HG02981 (cell line): ENCODE measurements around the gene NR4A2.

ENCODE experiments used
- ATAC-seq: cut with Tn5 transposase; IDR thresholded peaks from one replicate; pipeline ENCODE4 v1.9.1; 2021; ENCODE audit warnings: mild to moderate bottlenecking, moderate library complexity; ENCODE audit not compliant: unreplicated experiment

Gene NR4A2

DNA sequence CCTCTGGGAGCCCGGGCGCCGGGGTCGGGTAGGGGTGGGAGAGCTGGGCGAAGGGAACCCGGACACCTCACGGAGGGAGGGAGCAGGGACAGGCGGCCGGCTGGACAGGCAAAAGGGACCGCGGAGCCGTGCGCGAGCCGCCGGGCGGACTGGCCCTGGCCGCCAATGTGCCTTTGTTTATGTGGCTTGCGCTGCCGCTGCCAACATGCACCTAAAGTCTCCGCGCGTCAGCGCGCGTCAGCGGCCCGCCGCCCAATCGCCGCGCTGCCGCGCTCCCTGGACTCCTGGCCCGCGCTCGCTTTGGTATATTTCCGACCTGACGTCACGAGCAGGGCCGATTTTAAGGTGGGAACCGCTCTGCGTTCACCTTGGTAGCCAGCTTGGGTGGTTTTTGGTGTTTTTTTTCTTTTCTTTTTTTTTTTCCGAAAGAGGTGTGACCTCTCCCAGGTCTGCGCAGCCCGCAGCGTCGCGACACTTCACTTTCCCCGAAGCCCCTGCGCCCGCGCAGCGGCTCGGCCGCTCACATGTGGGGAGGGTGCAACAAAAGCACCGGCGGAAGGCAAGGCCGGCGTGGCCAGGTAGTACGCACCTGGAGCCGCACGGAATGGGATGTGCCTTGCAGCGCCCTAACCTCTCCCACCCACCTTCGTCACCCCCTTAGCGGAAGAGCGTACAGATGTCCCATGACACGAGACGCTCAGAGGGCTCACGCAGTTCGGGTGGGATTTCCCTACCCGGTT is at the start of gene NR4A2:
Gene NR4A2 (minus strand): TSS at position 188 of the 740 bp plus-strand sequence. CDS start 2,535 bp downstream, outside the sequence.
- peak; percentile 67 for ATAC-seq

DNA sequence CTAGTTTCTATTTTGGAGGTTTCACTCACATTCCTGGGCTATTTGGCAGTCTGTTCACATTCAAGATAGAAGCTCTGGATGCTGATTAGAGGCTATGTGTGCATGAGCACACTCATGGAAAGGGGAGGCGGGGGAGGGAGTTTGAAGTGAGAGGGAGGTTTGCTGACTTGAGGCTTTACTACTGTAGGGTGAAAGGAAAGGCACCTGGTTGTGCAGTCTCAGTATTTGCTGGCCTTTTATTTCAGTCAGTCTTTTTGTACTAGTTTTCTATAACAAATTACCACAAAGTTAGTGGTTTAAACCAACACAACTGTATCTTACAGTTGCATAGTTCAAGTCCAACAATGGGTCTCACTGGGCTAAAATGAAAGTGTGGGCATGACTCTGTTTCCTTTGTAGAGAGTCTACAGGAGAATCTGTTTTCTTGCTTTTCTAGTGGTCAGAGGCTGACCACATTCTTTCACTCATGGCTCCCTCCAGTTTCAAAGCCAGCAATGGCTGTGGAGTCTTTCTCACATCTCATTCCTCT is 47.7 kb upstream of the NR4A2 start:
- ATAC-seq: peak; percentile 93

DNA sequence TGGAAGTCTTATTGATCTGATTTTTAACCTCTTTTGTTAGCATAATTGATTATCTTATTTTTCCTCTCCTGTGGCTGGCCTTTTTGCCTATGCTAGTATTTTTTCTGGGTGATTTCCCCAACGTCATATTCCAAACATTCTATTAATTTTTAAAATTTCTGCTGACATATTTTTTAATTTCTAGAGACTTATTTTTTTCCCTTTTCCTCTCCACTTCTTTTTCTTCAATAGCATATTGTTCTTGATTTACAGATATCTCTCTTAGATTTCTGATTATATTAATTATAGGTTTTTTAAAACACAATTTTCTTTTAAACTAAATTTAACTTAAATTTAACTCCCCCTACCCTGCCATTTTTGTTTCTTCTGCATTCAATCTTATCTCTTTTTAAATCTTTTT is 47.2 kb upstream of the NR4A2 start:
- no peak for ATAC-seq

DNA sequence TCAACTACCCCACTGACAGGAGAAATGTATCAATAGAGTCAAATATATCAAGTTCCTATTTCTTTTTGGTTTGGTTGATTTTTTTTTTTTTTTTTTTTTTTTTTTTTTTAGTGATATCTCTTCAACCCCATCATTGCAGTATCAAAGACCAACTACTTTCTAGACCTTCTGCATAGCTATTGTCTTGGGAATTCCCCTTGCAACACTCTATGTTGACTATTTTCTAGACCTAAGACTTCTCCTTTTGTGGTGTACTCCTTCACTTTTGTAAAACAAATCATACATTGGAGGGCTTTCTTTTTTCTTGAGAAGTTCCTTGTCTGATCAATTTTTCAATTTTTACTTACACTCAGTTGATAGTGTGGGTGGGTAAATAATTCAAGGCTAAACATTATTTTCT is 46.5 kb upstream of the NR4A2 start:
- ATAC-seq: no peak

DNA sequence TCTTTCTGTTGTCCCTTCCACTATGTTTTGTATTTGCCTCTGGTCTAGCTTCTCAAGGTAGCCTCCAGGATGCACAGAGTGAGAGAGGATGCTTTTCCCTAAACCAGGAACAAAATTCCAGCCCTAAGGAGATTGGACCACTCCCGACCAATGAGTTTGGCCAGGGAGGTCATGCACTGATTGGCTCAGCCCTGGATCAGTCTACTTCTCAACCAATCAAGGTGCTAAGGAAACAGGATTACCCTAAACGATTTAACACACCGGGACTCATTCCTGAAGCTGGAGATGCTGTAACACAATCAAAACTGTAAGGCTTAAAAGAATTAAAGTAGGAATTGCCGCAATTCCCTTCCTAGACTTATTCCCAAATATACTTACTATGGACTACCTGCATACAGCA is 34.2 kb upstream of the NR4A2 start:
- no peak for ATAC-seq

DNA sequence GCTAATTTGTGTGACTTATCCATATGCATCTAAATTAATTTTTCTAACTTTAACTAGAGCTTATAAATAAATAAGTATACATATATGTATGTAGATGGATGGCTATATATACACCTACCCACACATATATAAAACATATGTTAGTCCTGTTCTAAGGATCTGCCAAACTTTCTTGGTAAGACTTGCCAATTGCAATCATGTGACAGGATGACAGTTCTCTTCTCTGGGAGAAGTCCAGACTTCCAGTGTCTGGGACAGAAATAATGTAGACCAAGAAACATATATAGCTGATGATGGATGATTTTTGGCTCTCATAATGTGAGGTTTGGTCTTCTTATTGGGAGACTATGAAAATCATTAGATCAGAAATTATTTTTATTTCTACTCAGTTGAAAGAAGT is 30.6 kb upstream of the NR4A2 start:
- ATAC-seq: no peak

DNA sequence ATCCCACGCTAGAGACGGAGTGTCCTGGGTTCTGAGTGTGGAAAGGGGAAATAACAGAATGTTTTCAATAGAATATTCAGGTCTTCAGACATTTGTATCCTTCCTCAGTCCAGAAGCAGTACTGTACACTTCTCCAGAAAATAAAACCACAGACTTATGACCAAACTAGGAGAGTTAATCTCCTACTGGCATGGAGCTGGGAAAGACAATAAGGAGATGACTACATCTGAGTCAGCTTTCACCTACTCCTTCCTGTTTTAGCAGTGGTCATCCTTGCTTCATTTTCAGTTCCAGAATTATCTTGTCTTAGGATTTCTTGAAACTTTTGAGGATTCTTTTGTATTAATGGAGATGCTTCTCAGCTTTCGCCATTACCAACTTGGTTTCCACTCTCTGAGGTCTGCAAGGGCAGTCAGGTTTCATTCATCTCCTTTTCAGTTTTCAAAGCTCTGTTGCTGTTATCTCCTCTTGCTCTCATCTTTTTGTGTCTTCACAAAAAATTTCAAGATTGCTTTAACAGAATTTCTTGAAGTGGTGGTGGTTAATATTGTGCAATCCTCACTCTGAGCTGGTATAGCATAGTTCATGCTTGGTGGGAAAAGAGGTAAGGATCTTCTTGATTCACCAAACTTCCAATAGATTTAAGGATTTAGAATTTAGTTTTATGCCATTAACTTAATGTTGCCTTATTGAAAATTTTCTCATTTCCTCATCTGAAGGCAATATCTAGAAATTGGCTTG is 23.7 kb upstream of the NR4A2 start:
- ATAC-seq: no peak

DNA sequence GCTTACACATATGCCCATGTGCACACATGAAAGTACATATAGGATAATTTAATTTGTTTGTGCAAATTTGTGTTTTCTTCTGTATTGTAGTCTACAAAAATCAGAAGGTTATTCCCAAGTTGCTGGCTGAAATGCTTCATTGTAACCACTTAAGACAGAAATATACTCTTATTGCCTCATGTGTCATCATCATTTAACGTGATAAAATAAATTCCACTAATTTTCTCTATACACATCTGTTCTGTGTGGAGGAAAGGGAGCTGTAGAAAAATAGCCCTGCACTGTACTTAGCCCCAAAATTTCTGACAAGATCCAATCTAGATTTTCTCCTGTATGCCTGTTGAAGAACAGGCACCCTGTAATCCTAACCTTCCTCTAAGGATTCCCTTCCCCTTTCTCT is 20.4 kb upstream of the NR4A2 start:
- no peak for ATAC-seq

DNA sequence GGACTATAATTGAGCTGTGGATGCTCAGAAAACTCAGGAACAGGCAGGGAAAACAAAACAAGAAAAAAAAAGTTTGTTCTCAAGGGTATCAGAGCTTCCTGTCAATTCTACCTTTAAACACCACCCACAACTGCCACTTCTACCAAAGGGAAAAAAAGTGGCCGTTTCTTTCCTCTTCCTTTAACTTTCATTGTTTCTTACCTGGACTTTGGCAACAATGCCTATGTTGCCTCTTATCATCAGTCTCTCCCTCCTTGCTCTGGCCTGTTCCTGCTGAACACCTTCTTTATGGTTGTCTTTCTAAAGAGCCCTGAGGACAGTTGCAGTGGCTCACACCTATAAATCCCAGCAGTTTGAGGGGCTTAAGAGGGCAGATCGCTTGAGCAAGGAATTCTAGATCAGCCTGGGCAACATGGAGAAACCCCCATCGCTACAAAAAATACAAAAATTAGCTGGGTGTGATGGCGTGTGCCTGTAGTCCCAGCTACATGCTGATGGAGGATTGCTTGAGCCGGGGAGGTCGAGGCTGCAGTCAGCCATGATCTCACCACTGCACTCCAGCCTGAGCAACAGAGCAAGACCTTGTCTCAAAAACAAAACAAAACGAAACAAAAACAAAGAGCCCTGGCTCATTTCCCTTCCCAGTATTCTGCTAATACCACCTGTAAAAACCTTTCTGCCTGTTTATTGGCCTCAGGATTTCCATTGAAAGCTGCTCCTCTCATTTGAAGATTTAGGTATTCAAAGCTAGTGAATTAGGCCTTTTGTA is 18.0 kb upstream of the NR4A2 start:
- no peak for ATAC-seq

DNA sequence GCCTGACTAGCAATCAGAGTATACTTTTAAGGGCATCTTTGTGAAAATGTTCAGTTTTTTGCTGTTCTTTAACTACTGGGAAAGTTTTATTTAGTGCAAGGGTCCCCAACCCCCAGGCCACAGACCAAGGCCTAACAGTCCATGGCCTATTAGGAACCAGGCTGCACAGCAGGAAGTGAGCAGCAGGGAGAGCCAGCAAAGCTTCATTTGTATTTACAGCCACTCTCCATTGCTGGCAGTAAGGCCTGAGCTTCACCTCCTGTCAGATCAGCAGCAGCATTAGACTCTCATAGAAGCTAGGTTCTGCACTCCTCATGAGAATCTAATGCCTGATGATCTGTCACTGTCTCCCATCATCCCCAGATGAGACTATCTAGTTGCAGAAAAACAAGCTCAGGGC is 17.1 kb upstream of the NR4A2 start:
- ATAC-seq: no peak

DNA sequence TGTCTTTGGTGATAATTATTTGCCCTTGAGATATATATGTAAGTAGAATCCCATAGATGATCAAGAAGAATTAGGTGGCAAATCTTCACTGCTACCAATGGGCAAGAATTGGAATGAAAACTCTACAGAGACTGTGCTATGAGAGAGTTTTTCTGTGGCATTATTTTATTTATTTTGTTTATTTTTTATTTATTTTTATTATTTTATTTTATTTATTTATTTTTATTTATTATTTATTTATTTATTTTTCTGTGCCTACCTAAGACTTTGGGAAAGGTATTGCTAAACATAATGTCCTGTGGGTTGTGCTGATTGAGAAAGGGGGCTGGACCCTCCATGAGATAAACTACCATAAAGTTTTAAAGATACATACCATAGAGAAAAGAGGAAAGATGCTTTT is 16.6 kb upstream of the NR4A2 start:
- no peak for ATAC-seq

DNA sequence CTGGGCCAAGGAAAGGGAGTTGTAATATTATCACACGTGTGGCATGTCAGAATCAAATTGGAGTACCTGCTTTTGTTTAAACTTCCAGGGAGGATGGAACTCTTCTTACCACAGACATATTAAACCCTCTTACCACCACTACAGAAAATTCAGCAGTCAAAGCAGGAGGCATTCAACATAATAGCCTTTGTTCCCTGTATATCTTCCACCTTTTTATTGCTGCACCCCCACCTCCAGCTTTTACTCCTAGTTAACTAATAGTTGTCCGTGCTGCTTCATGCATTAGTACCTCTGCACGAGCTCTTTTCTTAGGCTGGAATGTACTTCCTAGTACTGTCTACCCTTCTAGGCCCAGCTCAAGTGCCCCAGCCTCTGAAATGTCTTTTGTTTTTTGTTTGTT is 14.9 kb upstream of the NR4A2 start:
- no peak for ATAC-seq

DNA sequence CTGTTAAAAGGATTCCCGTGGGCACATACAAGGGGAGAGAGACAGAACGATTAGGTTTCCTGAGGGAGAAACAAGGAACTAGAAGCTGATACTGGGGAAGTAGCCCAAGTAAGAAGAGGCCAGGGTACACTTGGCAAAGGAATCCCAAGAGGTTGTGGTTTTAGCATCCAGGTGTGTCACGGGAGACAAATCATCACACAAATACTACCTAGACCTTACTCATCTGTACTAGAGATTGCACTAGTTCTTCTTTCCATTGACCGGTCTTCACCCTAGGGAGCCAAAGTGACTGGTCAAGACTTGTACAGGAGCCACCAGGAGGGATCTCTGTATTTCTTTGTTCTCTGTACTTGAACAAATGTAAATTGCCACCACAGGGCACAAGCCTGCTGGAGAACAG is 14.2 kb upstream of the NR4A2 start:
- no peak for ATAC-seq

DNA sequence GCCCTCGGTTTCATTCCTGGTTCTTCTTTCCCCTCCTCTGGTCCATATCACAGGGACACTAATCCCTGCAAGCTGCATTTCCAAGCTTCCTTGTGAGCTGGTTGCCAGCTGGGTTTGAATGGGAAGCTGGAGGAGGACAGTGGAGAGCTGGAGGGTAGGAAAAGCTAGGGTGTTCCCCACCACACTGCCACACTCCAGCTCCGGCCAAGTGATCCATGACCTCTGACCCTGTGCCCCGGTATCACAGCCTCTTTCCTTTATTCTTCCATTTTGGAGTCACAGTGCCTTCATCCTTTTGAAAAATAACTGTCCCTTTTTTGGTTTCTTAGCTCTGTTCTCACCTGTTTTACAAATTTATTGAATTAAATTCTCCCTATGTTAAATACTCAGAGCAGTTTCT is 13.1 kb upstream of the NR4A2 start:
- ATAC-seq: no peak

DNA sequence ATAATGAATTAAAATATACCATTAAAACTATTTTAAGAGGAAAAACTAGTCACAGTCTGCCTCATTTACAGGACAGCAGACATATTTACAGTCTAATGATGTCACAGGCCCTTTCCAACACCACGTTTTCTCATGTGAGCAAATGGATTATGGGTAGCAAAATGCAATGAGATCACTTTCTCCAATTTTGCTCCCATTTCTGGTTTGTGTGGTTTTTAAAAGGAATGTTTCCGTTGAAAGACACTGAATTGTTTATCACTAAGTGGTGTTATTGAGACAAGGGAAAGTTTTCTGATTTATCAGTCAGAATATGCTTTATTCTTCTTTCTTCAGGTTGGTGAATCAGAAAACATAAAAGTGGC is 11.4 kb upstream of the NR4A2 start:
- ATAC-seq: no peak

DNA sequence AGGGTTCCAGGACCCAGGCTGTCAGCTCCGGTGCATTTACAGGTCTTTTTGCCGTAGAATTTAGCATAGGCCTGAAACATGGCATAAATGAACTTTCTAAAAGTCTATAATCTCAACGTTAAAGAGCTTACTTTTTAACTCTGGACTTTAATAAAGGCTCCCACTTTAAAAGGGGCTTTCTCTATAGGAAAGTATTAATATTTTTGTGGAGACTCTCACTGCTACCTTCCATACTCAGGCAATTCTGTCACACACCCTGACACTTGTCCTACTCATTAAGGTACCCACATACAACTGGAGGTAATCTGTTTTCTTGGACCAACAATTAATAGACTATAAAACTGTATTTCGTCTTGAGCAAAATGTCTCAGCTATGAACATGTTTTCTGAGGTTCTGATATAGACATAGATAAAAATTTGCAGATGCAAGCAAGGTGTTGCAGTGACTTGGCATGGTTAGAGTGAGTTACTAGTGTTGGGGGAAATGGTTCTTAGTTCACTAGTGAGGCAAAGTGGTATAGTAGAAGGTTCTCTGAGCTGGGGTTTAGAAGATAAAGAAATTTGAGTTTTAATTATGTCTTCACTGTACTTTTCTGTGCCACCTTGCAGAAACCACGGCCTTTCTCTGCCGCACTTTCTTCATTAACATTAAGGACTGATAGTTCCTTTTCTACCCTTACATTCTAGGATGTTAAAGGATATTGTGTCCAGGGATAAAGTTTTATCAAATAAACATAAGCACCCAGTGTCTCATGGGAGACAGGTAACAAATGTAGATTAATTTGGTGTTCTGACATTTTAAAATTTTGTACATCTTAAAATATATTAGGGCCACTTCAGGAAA is 10.8 kb upstream of the NR4A2 start:
- no peak for ATAC-seq

DNA sequence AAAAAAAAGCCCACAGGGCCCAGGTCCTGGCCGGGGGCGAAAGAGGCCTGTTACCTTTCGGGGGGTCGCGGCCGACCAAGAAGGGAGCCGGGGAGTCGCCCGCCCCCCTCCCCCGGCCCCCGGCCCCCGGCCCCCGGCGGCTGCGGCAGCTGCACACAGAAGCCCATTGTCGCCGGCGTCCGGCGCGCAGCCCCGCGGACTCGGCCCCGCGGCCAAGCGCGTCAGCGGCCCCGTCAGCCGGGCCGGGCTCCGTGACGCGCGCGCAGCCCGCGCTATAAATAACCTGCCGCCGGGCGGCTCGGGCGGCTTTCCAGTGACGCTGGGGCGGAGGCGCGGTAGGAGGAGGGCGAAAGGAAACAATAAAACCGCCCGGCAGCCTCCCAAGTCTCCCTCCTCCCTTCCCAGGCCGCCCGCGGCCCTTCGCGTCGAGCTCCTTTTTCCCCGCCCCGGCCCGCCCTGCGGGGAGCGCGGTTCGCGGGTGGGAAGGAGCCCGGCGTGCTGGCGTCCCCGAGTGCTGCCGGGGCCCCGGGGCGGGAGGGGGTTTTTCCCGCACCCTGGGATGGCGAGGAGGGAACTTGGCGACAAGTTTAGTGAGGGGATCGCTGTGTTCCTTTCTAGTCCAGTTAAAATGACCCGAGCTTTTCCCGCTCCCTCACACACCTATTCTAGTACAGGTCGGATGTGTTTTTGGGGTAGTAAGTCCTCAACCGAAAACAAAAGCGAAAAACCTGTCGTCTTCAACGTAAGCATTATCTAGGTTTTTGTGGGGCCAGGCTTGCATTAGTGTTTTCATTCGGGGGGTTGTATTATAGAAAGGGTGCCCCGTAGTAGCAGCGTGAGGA is 10.0 kb upstream of the NR4A2 start:
- ATAC-seq: peak; percentile 49

DNA sequence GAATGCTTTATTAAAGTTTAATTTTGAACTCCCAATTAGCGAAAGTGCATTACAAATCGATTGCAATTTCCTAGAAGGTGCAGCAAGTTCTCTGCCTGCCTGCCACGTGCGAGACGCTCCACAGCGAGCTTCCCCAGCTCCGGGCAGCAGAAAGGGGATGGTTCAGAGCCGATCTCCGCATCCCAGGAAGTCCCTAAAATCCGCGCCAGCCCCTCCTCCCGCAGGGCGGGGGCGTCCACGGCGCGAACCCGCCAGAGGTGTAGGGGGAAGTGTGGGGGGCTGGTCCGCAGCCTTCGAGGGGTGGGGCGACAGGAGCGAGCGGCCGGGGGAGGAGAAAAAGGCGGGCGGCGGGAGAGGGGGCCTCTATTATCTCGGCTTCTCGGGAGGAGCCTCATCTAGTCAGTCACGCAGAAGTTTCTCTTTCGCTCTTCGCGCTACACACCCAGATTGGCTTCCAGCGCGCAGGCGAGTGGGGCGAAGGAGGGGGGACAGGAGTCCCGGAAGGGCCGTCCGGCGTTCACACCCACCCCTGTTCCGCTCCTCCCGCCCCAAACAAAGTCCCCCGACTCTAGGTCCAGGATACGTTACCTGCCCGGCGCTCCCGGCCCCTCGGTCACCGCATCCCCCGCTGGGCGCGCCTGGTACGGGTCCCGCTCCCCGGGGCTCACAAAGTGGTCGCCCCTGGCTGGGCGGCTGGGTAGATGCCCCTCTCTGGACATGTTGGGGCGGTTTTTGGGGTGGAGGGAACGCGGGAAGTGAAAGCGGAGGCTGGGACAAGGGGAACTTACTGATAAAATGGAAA is 9.1 kb upstream of the NR4A2 start:
- peak; percentile 75 for ATAC-seq
